Endothelial cell (in vitro differentiated cells): ENCODE results near the gene KRTAP10-10. TPM values are rescaled to one million over a fixed set of nuclear protein-coding genes. Genes with fewer than 3 reads are reported as not detected.

ENCODE experiments used
- DNase-seq: peaks from one replicate; pipeline ENCODE4 v3.0.0; 2021; ENCODE audit warnings: low spot score
- H3K27ac Mint-ChIP-seq: one replicate; pipeline ENCODE4 v1.8.0; 2021; ENCODE audit warnings: mixed read lengths, inconsistent platforms; ENCODE audit not compliant: unreplicated experiment
- H3K27me3 Mint-ChIP-seq: one replicate; pipeline ENCODE4 v1.8.0; 2021; ENCODE audit warnings: mild to moderate bottlenecking, moderate library complexity, mixed read lengths, inconsistent platforms; ENCODE audit not compliant: unreplicated experiment
- H3K36me3 Mint-ChIP-seq: one replicate; pipeline ENCODE4 v1.8.0; 2021; ENCODE audit warnings: mild to moderate bottlenecking, low read depth, mixed read lengths, inconsistent platforms; ENCODE audit not compliant: unreplicated experiment
- H3K4me1 Mint-ChIP-seq: one replicate; pipeline ENCODE4 v1.8.0; 2021; ENCODE audit warnings: mild to moderate bottlenecking, mixed read lengths, inconsistent platforms; ENCODE audit not compliant: unreplicated experiment
- H3K4me3 Mint-ChIP-seq: one replicate; pipeline ENCODE4 v1.8.0; 2021; ENCODE audit warnings: mild to moderate bottlenecking, mixed read lengths, inconsistent platforms; ENCODE audit not compliant: unreplicated experiment
- H3K9me3 Mint-ChIP-seq: one replicate; pipeline ENCODE4 v1.8.0; 2021; ENCODE audit warnings: mixed read lengths, inconsistent platforms; ENCODE audit not compliant: unreplicated experiment
- CTCF ChIP-seq: fragments of 200-600 bp; sonication (generic); IDR thresholded peaks from one replicate; pipeline ENCODE4 v1.5.0; 2021; ENCODE audit warnings: antibody characterized with exemption; ENCODE audit not compliant: unreplicated experiment
- total RNA-seq: library from RNA; stranded (reverse); fragmentation: NEBNext Ultra II Directional; extraction: Animal tissue kit (Norgen Biotek cat#: 25700); gene quantifications from one replicate; pipeline ENCODE4 v1.2.1, GENCODE V29; 2021; ENCODE audit not compliant: unreplicated experiment

Gene KRTAP10-10
- total RNA-seq, 1 donor from 2014 or later, result not detected

GRCh38 chr21:44686843-44687561 lies 49.8 kb downstream of the KRTAP10-10 start:
- no peaks in the 10 kb centered on the region for H3K36me3 Mint-ChIP-seq
- peaks cover 5% of the 10 kb centered on the region for H3K4me1 Mint-ChIP-seq
- DNase-seq, result no peak
- H3K9me3 Mint-ChIP-seq, result no peaks in the 10 kb centered on the region
- no peak overlapping the region for H3K4me3 Mint-ChIP-seq
- H3K27me3 Mint-ChIP-seq, result peaks cover 9% of the 10 kb centered on the region
- no peak for TF ChIP-seq CTCF
- peak overlapping the region; percentile 24 for H3K27ac Mint-ChIP-seq

DNA sequence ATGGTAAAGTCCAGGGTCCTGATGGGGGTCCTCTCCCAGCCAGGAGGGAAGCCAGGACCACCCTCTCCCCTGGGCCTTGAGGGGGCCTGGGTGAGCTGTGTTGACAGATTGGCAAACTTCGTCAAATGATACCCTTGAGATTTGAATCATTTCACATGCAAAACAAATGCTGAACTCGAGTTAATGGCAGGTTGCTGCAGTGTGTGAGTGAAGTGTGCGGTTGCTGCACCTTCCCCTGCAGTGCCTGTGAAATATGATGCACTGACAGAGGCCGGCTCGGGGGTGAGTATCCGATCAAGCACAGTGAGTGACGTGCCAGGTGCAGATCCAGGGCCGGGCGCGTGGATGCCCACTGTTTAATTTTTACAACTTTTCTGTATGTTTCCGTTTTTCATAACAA lies 50.5 kb downstream of the KRTAP10-10 start:
- Mint-ChIP-seq H3K4me3 (no peak overlapping the region), H3K27me3 (peaks cover 9% of the 10 kb centered on the region), H3K27ac (no peak overlapping the region), H3K4me1 (peaks cover 5% of the 10 kb centered on the region), H3K36me3 (no peaks in the 10 kb centered on the region), H3K9me3 (no peaks in the 10 kb centered on the region)
- no peak for TF ChIP-seq CTCF
- no peak for DNase-seq

Other genes starting within 250 kb of the KRTAP10-10 start
- 9.1 TPM for gene LRRC3, start 181.8 kb upstream of the KRTAP10-10 start, total RNA-seq
- not detected for gene KRTAP10-1, start 97.2 kb upstream of the KRTAP10-10 start, total RNA-seq
- not detected for gene KRTAP10-2, start 85.9 kb upstream of the KRTAP10-10 start, total RNA-seq
- not detected for gene KRTAP10-3, start 78.6 kb upstream of the KRTAP10-10 start, total RNA-seq
- not detected for gene KRTAP10-4, start 63.6 kb upstream of the KRTAP10-10 start, total RNA-seq
- not detected for gene KRTAP10-5, start 56.8 kb upstream of the KRTAP10-10 start, total RNA-seq
- gene KRTAP10-6, start 44.9 kb upstream of the KRTAP10-10 start, total RNA-seq, result not detected
- not detected for gene KRTAP10-7, start 36.8 kb upstream of the KRTAP10-10 start, total RNA-seq
- not detected for gene KRTAP10-8, start 25.3 kb upstream of the KRTAP10-10 start, total RNA-seq
- not detected for gene KRTAP10-9, start 10.3 kb upstream of the KRTAP10-10 start, total RNA-seq
- gene KRTAP10-11, start 9.1 kb downstream of the KRTAP10-10 start, total RNA-seq, result not detected
- gene KRTAP12-4, start 17.3 kb downstream of the KRTAP10-10 start, total RNA-seq, result not detected
- gene KRTAP12-3, start 20.6 kb downstream of the KRTAP10-10 start, total RNA-seq, result not detected
- not detected for gene KRTAP12-2, start 29.6 kb downstream of the KRTAP10-10 start, total RNA-seq
- gene KRTAP12-1, start 44.8 kb downstream of the KRTAP10-10 start, total RNA-seq, result not detected
- gene KRTAP10-12, start 59.8 kb downstream of the KRTAP10-10 start, total RNA-seq, result not detected
- not detected for gene TSPEAR, start 74.2 kb downstream of the KRTAP10-10 start, total RNA-seq
- gene UBE2G2, start 164.5 kb downstream of the KRTAP10-10 start, total RNA-seq, result 49.6 TPM
- 69.0 TPM for gene SUMO3, start 180.7 kb downstream of the KRTAP10-10 start, total RNA-seq
- gene PTTG1IP, start 236.3 kb downstream of the KRTAP10-10 start, total RNA-seq, result 223 TPM